ENCODE data around the gene DDX5.

The DDX5 gene

DNA sequence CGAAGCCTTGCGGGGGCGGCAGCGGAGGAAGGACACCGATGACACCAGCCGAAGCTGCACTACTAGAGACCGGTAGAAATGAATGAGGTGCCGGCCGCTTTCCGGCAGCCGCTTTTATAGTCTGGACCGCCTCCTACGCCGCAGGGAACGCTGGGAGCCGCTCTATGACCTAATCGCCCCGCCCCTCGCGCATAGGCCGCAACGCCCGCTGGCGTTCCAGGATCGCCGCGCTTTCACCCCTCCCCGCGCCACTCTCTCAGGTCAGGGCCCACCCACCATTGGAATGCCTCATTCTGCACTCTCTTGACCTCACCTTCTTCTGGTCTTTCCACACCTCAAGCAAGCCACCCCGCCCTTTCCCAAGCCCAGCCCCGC, at the start of gene DDX5:
DDX5 (minus strand) TSS at position 89 of the 375 bp plus-strand sequence. CDS start 170 bp downstream, outside the sequence.
- Histone ChIP-seq H3K4me2 (ENCODE audit: low read length) (peak within 1 kb of the TSS; percentile 87), H3K4me1 (peaks cover 21% of the 10 kb centered on the region), H2AFZ (peak within 1 kb of the TSS; percentile 85), H3K4me3 (ENCODE audit: low read depth, low read length) (peak within 1 kb of the TSS; percentile 100), H3K9ac (peak within 1 kb of the TSS; percentile 100), H3K27me3 (ENCODE audit: control insufficient read depth, insufficient read depth, low read length) (no peaks in the 10 kb centered on the region), H3K27ac (peak within 1 kb of the TSS; percentile 99), H3K36me3 (ENCODE audit: control insufficient read depth, insufficient read depth, low read length) (no peaks in the 10 kb centered on the region), H3K79me2 (peaks cover 57% of the 10 kb centered on the region), H3K9me3 (ENCODE audit: control insufficient read depth, low read length) (no peaks in the 10 kb centered on the region)
- TF ChIP-seq, protein P1, sequence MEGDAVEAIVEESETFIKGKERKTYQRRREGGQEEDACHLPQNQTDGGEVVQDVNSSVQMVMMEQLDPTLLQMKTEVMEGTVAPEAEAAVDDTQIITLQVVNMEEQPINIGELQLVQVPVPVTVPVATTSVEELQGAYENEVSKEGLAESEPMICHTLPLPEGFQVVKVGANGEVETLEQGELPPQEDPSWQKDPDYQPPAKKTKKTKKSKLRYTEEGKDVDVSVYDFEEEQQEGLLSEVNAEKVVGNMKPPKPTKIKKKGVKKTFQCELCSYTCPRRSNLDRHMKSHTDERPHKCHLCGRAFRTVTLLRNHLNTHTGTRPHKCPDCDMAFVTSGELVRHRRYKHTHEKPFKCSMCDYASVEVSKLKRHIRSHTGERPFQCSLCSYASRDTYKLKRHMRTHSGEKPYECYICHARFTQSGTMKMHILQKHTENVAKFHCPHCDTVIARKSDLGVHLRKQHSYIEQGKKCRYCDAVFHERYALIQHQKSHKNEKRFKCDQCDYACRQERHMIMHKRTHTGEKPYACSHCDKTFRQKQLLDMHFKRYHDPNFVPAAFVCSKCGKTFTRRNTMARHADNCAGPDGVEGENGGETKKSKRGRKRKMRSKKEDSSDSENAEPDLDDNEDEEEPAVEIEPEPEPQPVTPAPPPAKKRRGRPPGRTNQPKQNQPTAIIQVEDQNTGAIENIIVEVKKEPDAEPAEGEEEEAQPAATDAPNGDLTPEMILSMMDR (IDR thresholded peaks at IDR 0.05) = no peak

DNA sequence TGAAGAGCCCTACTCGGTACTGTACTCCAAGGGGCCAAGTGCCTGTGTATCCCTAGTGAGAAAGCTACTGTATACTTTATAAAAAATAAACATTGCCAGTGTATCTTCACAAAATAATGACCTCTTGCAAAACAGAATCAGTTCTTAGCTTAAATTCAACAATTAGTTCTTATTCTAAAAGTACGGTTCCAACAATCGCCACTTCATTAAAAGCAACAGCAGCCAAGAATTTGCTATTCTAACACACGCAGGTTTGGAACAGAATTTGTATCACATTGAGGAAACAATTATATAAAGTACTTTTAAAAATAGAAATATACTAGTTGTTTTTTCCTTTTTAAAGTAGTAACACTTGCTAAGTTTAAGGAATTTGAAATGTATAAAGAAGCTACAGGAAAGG, 49.2 kb upstream of the DDX5 start:
- Histone ChIP-seq H3K4me1 (no peaks in the 10 kb centered on the region), H2AFZ (no peak overlapping the region), H3K9me3 (ENCODE audit: control insufficient read depth, low read length) (no peaks in the 10 kb centered on the region), H3K27ac (no peak overlapping the region), H3K4me2 (ENCODE audit: low read length) (no peak overlapping the region), H3K27me3 (ENCODE audit: control insufficient read depth, insufficient read depth, low read length) (no peaks in the 10 kb centered on the region), H3K36me3 (ENCODE audit: control insufficient read depth, insufficient read depth, low read length) (no peaks in the 10 kb centered on the region), H3K9ac (no peak overlapping the region), H3K4me3 (ENCODE audit: low read depth, low read length) (no peak overlapping the region), H3K79me2 (no peaks in the 10 kb centered on the region)
- TF ChIP-seq, protein P1 (IDR thresholded peaks at IDR 0.05) = no peak

DNA sequence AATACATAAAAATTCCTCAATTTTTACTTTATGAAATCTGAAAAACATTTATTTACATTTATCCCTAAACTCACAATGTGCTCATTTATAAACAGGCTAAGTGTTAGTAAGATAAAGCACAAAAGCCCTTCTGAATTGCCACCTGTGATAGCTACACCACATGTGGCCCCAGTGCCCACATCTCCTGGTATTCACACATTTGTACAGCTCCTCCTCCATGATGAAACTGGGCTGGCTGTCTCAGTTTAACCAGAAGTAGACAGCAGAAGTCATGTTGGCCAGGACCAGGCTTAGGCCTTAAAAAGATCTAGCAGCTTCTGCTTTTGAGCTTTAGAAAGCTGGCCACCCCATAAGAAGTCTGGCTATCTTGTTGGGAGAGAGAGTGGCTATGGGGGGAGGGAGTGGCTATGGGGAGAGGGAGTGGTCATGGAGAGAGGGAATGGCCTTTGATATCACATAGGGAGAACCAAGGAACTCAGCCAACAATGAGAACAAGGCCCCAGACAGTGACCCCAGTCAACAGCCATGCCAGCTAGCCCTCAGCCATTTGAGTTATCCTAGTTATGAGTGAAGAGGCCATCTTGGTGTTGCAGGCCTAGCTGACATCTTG, 48.0 kb upstream of the DDX5 start:
- Histone ChIP-seq H3K27me3 (ENCODE audit: control insufficient read depth, insufficient read depth, low read length) (no peaks in the 10 kb centered on the region), H3K4me2 (ENCODE audit: low read length) (no peak overlapping the region), H3K4me1 (no peaks in the 10 kb centered on the region), H3K79me2 (no peaks in the 10 kb centered on the region), H2AFZ (no peak overlapping the region), H3K4me3 (ENCODE audit: low read depth, low read length) (no peak overlapping the region), H3K9me3 (ENCODE audit: control insufficient read depth, low read length) (no peaks in the 10 kb centered on the region), H3K9ac (no peak overlapping the region), H3K36me3 (ENCODE audit: control insufficient read depth, insufficient read depth, low read length) (no peaks in the 10 kb centered on the region), H3K27ac (no peak overlapping the region)
- TF ChIP-seq, protein P1 (IDR thresholded peaks at IDR 0.05) = no peak

DNA sequence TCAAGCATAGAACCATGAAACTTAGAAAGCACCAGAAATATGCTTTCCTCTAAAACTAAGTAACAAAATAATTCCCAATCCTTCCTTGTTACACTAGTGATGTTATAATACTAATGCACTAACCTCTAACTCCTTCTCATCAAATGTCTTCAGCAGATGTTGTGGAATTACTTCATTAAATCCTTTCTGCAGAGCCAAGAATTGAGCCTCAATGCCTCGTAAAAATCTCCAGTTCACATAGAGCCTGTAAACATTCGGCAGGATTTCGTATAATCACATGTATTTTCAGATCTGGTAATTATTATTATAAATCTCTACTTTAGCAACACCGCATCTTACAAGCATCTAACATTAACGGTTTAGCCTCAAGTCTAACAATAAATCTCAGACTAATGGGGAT, 45.4 kb upstream of the DDX5 start:
- Histone ChIP-seq H3K9me3 (ENCODE audit: control insufficient read depth, low read length) (no peaks in the 10 kb centered on the region), H3K36me3 (ENCODE audit: control insufficient read depth, insufficient read depth, low read length) (no peaks in the 10 kb centered on the region), H3K27ac (no peak overlapping the region), H3K4me1 (no peaks in the 10 kb centered on the region), H3K4me2 (ENCODE audit: low read length) (no peak overlapping the region), H3K79me2 (no peaks in the 10 kb centered on the region), H3K27me3 (ENCODE audit: control insufficient read depth, insufficient read depth, low read length) (no peaks in the 10 kb centered on the region), H3K4me3 (ENCODE audit: low read depth, low read length) (no peak overlapping the region), H2AFZ (no peak overlapping the region), H3K9ac (no peak overlapping the region)
- TF ChIP-seq, protein P1 (IDR thresholded peaks at IDR 0.05) = no peak

DNA sequence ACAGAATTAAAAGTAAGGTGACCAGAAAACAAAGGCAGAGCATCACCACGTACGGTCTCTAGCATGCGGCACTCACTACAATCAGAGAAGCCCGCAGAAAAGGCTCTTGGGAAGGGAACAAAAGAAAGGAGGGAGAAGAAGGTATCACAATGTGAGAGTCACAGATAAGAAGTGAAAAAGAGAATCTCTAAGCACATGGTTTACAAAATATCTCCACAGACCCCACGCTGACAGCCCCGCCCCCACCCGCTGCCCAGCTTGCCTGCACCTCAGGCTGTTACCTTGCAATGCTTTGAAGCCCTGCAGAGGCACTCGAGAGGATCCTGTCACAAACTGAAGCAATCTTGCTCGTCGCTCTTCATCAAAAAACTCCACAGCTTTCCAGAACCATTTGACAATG, 41.2 kb upstream of the DDX5 start:
- no peak overlapping the region for H3K4me2 ChIP-seq (ENCODE audit: low read length)
- no peaks in the 10 kb centered on the region for H3K9me3 ChIP-seq (ENCODE audit: control insufficient read depth, low read length)
- TF ChIP-seq, protein P1 (IDR thresholded peaks at IDR 0.05) = no peak
- no peaks in the 10 kb centered on the region for H3K27me3 ChIP-seq (ENCODE audit: control insufficient read depth, insufficient read depth, low read length)
- no peak overlapping the region for H3K9ac ChIP-seq
- no peaks in the 10 kb centered on the region for H3K79me2 ChIP-seq
- no peaks in the 10 kb centered on the region for H3K36me3 ChIP-seq (ENCODE audit: control insufficient read depth, insufficient read depth, low read length)
- no peak overlapping the region for H3K4me3 ChIP-seq (ENCODE audit: low read depth, low read length)
- no peak overlapping the region for H2AFZ ChIP-seq
- no peak overlapping the region for H3K27ac ChIP-seq
- no peaks in the 10 kb centered on the region for H3K4me1 ChIP-seq
